ENCODE data around the gene MTMR2.

DNA sequence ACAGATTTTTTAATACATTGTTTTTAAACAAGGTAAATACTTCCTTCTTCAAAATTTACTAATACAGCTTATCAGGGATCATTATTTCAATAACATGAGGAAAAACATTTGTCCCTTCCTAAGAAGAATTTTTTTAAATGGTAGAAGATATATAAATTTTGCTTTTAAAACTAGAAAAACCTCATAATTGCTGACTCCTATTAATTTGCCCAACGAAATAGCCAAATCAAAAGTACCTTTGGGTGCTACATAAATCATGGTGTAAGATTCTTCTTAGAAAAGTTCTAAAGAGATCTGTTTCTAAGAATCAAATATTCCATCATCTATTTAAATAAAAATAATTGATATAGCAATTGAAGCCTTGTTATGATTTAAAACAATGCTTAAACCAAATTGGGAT lies 78.7 kb downstream of the MTMR2 start:
- TF ChIP-seq ZNF33A (CRISPR knock-in tag; IDR thresholded peaks at IDR 0.05; ENCODE audit: borderline replicate concordance) (no peak), BHLHE40 (IDR thresholded peaks at IDR 0.05; ENCODE audit: low read length) (no peak), SIN3A (IDR thresholded peaks at IDR 0.05; ENCODE audit: borderline replicate concordance, low read depth, low read length) (no peak), NR2C2 (CRISPR knock-in tag; IDR thresholded peaks at IDR 0.05; ENCODE audit: borderline replicate concordance) (no peak)
- TF ChIP-seq, protein P1, sequence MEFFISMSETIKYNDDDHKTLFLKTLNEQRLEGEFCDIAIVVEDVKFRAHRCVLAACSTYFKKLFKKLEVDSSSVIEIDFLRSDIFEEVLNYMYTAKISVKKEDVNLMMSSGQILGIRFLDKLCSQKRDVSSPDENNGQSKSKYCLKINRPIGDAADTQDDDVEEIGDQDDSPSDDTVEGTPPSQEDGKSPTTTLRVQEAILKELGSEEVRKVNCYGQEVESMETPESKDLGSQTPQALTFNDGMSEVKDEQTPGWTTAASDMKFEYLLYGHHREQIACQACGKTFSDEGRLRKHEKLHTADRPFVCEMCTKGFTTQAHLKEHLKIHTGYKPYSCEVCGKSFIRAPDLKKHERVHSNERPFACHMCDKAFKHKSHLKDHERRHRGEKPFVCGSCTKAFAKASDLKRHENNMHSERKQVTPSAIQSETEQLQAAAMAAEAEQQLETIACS (CRISPR knock-in tag; IDR thresholded peaks at IDR 0.05) = no peak
- TF ChIP-seq, protein P2, sequence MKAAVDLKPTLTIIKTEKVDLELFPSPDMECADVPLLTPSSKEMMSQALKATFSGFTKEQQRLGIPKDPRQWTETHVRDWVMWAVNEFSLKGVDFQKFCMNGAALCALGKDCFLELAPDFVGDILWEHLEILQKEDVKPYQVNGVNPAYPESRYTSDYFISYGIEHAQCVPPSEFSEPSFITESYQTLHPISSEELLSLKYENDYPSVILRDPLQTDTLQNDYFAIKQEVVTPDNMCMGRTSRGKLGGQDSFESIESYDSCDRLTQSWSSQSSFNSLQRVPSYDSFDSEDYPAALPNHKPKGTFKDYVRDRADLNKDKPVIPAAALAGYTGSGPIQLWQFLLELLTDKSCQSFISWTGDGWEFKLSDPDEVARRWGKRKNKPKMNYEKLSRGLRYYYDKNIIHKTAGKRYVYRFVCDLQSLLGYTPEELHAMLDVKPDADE (CRISPR knock-in tag; IDR thresholded peaks at IDR 0.05) = no peak

Data from HepG2 (cell line).